Stimulated activated CD4-positive, alpha-beta T cell treated with anti-CD3 and anti-CD28 coated beads, Interleukin-2, amount 100 ng/mL, for 24 hours (primary cell): ENCODE results near the gene RAB8B.

ENCODE experiments used
- DNase-seq, 2 donors: peaks; one replicate each; pipeline ENCODE4 v3.0.0-alpha.2; 2020

The RAB8B gene

DNA sequence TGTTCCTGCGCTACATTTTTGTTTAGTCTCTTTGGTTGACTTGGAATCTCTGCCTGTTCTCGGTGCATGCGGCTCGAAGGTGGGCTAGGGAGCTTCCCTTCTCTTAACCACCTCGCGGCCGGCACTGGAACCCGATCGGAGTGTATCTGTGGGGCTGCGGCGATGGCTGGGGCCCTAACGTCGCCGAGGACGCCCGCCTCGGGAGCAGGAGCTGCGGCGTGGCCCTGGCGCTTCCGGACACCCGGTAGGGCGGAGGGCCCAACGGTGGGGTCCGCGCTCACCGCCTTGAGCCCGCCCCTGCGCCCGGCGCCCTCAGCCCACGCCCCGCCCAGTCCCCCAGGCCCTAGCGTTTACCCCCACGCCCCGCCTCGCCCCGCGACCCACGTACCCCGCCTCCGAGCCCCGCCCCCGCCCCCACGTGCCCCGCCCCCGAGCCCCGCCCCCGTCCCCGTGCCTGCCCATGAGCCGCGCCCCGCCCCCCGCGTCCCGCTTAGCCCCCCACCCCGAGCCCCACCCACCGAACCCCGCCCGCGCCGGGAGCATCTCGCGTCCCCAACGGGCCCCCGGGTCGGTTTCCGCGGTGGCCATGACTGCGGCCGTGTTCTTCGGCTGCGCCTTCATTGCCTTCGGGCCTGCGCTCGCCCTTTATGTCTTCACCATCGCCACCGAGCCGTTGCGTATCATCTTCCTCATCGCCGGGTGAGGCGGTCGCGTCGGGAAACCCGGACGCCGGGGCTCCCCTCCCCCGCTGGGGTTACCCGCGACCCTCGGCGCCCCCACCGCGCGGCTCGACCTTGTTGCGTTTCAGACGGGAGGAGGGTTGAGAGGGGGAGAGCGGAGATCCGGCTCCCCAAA, 87.9 kb downstream of the RAB8B start, which contains the start of gene APH1B:
Gene APH1B, plus strand, starts transcription at position 568 of the 855 bp plus-strand sequence. Its CDS starts 19 bp downstream, at position 587.
- peak; percentile 68 to 80 for DNase-seq

DNA sequence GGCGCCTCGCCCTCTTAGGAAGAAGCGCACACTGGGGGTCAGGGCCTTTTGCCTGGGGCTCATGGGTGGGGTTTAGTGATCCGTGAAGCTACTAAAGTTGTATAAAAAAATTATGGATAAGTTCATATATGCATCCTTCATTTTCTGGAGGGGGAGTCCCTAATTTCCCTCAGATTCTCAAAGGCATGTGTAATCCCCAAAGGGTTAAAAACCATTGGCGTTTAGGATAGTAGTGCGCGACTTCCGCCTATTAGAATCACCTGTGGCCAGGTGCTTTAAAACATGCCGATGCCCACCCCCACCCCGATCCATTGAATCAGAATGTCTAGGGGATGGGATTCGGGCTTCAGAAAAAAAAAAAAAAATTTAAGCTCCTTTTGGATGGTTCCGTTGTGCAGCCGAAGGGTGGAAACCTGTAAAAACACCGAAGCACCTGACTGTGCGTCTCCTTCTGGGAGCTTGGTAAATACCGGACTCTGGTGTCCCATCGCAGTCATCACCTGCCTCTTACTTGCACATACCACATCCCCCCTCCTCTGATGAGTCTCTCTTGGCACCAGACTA, 88.6 kb downstream of the RAB8B start:
- DNase-seq, result no peak

DNA sequence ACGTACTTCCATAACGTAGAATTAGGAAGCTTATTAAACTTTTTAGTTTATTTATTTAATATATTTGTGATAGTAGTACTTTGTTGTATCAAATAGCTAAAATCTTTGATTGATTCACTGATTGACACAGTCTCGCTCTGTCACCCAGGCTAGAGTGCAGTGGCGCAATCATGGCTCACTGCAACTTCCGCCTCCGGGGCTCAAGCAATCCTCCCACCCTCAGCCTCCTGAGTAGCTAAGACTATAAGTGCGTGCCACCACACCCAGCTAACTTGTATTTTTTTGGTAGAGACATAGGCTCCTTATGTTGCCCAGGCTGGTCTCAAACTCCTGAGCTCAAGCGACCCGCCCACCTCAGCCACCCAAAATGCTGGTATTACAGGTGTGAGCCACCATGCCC, 93.7 kb downstream of the RAB8B start:
- DNase-seq, result no peak

DNA sequence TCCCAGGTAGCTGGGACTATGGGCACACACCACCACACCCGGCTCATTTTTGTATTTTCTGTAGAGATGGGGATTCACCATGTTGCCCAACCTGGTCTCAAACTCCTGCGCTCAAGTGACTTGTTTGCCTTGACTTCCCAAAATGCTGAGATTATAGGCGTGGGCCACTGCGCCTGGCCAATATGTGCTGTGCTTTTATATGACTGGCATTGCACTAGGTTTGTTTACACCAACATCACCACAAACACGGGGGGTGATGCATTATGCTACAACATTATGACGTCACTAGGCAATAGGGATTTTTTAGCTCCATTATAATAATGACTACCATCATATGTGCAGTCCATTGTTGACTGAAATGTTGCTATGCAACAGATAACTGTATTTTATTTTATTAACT, 94.9 kb downstream of the RAB8B start:
- DNase-seq, result no peak

DNA sequence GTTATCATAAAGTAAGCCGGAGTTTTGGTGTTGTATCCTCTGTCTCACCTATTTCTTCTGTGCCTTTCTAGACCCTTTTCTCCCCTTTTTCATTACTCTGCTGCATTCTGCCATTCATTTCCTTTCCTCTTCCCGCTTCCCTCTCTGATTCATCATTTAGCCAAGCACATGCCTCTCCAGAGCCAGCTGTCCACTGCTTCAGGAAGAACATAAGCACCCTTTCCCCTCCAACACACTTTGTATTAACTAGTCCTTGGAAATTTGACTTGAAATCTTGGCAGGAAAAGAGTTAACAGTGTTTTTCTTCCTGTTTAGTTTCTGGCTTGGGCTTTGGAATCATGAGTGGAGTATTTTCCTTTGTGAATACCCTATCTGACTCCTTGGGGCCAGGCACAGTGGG, 97.7 kb downstream of the RAB8B start:
- no peak for DNase-seq

DNA sequence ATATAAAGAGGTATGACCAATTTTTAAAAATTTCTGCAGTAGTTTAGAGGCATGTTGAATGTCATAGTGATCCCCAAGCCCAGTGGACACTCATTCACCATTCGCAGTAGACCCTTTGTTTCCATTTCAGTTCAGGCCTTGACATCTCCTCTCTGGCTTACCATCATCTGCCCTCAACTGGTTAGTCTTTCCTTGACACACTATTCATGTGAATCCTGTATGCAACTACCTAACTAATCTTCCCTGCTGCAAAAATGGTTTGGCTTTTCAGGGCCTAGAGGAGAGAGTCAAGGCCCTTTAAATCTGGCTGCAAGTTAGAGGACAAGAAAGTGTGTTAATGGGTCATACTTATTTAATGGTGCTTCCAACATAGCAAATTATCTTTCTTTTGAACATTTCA, 98.9 kb downstream of the RAB8B start:
- no peak for DNase-seq

DNA sequence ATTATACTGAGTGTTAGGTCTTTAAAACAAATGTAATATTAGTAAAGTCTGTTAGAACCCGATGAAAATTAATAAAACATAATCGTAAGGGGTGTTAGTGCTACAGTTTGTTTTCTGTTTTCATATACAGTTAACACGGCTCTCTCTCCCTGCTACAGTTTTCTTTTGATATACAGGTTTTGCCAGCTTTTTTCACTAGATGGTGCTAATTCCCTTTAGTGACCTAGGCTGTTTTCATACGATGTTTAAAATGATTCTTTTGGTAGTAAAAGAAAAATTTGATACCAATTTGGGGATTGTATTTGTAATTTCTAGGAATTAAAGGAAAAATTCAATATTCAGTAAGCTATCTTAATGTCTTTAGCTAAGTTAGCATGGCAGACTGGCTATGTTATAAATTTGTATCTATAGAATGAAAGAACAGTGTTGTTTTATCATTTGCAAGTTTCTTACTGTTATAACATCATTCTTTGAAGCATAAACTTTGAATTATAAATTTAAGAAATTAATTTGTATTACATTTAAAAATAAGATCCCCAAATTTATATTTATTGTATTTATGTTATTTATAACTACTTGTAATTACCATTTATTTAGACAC, 99.5 kb downstream of the RAB8B start:
- no peak for DNase-seq

DNA sequence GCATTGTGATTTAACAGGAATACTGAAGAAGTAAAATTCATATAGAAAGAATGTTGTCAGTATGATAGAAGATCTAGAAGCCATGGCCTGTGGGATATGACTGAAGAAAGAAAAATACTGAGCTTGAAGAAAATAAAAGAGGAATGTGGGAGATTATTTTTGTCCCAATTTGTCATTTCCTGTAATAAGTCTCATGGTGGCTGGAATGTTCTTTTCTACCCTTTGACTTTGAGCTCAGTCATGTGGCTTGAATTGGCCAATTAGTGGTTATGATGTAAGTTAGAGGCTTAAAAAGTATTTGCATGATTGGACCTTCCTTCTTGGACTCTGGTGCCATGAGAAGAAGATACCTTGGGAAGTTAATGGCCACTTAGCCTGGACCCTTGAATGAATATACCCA, 102.1 kb downstream of the RAB8B start:
- DNase-seq, result no peak

DNA sequence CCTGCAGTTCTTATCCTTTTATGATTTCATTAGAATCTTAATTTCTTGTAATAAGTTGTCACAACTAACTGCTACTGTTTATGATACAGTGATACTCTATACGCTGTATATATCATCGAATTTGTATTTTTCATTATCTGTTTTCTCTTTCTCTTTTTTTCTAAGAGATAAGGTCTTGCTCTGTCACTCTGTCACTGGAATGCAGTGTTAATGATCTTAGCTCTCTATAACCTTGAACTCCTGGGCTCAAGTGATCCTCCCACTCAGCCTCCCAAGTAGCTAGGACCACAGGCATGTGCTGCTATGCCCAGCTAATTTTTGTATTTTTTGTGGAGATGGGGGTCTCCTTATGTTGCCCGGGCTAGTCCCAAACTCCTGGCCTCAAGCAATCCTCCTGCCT, 102.8 kb downstream of the RAB8B start:
- no peak for DNase-seq

DNA sequence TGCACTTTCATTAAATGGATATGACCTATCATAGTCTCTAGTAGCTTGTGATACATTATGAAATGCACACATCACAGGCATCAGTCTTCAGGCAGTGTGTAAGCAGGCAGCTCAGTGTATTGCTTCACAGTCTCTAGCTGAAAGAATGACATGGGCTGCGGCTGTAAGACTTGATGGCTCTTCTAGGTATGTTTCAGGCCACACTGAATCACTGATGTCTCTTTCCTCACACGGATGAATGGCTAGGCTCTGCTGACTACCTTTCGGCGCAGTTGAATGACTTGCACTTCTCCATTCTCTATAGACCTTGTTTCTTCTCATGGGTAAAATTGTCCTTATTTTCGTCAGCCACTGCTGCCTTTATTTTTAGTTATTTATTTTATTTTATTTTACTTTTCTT, 103.4 kb downstream of the RAB8B start:
- no peak for DNase-seq

DNA sequence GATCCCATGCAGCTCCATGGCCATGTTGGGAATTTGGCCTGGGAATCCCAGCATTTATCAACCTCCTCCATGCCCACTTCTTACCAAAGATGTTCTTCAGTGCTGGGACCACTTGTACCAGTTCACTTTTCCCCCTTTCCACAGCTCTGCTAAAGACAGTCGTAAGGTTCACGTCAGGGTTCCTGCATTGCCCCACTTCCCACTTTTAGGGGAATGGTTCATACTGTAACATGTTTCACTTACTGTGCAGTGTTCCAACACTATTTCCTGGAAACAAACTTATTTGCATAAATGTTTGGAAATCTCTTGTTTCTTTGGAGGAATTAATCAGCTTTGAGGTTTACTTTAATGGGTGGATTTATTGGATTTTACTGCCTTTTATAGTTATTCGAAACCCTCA, 105.0 kb downstream of the RAB8B start:
- no peak for DNase-seq

DNA sequence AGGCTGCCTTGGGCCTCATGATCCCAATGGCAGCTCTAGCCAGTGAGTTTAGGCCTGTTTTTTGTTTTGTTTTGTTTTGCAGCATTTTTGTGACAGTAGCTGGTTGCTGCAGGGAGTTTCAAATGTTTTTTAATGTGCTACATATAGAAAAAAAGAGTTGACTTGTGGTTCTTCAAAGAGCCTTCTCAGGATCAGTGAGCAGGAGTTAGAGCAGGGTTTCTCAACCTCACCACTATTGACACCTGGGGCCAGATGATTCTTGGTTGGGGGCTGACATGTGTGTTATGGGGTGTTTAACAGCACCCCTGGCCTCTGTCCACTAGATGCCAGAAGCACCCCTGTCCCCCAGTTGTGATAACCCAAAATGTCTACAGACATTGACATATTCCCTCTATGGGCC, 105.9 kb downstream of the RAB8B start:
- DNase-seq, result no peak

DNA sequence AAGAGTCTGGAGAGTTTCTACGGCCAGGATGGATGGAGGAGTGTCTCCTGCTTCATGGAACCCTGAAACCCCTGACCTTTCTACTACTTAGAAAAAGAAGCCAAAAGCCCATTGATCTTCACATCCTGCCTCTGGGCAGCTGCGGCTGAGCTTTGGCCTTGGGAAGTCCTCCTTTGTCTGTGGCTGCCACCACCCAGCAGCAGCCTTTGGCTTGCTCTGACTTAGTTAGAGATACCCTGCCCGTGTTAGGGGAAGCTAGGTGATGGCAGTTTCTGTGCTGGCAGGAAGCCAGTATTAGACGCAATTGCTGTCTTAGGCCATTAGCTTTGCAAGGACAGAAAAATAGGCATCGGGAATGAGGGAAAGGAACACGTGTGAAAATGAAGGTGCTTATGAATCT, 106.8 kb downstream of the RAB8B start:
- DNase-seq, result no peak

DNA sequence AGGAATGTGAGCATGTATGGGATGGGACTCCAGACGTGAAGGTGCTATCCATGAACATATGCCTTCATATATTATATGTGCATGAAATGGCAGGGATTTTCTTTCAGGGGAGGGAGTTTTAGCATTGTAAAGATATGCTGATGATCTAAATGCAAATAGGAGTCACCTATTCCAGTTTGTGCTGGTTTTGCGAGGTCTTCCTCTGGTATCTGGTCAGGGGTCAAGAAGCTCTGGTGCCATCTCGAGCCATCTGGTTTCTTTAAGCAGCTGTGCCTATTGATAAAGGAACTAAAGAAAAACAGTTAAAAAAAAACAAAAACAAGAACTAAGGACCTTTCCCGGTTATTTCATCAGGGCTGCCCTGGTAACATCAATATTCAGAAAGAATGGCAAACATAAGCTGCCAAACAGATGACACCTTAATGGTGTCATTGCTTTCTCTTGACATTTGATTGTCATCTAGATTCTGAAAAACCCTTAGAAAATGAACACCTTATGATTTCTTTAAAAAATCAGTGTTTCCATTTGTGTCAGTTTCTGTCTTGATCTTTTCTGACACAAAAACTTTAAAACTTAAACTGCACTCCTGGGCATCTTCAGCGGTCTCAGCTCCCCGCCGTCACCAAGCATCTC, 110.7 kb downstream of the RAB8B start:
- DNase-seq, result no peak

DNA sequence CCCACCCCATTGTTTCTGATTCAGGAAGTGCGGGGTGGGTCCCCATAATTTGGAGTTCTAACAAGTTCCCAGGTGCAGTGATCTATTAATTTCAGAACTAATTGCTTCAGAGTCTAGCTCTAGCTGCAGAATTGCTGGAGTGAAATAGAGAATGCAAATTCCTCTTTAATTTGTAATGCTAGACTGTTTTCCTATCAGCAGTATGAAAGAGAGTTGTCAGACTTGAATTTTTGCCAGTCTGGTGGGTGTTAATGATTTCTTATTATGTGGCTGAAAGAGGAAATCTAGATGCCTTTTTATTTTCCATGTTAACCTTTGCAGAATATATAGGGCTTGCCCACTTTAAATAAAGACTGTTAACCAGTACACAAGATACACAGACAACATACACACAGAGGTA, 111.7 kb downstream of the RAB8B start:
- no peak for DNase-seq

DNA sequence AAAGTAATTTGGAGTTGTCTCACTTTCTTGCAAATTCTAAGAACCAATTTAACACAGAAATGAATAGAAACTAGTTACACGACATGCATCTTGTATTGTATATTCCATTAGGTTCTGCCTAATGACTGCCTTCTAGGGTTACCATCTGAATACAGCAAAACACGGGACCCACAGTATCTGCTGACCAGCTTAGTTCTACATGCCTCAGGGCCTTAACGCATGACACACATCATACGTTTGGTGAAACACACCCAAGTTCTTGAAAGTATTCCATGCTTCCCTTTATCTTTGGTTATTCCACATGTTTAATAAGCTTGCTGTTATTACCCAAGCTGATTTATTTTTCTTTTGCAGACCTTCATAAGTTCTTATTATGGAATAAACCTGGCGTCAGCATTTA, 115.9 kb downstream of the RAB8B start:
- DNase-seq, result no peak

DNA sequence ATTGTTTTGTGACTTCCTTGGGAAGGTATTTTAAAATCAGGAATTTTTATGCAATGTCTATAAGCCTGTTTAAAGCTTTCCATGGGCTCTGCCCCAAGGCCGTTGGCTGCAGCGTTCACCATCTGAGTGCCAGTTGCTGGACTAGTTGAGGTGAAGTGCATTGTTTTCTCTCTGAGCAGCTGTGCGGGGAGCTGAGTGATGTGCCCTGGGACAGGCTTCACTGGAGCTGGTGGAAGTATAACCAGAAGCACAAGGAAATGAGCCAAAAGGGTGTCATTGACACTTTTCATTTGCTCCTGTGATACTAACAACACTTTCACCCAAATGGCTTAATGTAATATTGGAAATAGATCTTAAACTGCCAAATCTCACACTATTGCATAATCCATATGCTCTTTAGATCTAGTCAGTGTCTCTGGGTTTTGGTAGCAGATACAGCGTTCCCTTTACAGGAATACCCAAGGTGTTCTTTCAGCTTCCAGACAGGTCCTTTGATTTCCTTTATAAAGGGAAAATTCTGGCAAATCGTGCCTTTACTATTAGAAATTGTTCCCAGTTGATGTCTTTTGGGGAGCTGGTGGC, 117.2 kb downstream of the RAB8B start:
- no peak for DNase-seq

DNA sequence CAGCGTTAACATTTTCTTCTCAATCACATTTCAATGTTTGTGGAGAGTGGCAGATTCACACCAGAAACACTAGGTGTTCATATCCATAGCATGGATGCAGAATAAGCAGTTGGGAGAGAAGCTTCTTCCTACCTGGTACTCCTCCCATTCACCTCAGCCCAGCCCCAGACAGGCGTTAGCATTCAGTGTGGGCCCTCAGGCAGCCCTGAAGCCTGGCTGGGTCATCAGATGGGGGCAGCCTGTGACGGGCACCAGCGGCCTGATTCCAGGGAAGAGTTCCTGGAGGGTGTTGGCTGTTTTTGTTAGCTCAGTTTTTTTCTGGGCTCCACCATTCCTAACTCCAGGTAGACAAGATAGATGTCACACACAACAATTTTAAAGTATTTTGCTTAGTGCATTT, 119.1 kb downstream of the RAB8B start:
- DNase-seq, result no peak

DNA sequence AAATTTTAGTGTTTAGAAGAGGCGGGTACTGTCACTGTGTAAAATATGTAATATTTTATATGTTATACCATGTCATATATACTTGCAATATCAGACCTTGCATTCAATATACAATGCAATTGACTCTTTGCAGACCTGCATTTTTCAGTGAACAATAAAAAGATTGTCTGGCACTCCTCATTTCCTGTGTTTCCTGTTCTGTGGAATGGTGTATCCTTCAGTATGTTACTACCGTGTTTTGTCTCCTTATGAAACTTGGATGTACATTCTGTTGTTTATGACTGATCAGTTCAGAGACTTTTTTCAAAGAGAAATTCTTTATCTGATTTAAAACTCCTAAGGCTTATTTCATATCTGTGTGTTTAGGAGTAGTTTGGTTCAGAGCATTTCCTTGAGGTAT, 119.5 kb downstream of the RAB8B start:
- DNase-seq, result no peak

DNA sequence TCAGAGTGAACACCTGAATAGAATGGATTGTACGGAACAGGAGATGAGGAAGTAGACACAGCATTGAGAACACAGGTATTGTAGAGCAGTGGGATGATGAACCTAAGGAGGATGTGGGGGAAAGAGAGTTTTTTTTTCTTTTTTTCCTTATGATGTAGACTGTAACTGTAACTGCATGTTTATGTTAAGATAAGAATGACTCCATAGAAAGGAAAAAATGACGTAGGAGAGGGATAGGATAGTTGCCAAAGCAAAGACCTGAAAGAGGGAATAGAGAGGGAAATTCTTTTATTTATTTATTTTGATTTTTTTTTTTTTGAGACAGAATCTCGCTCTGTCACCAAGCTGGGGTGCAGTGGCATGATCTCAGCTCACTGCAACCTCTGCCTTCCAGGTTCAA, 121.2 kb downstream of the RAB8B start:
- no peak for DNase-seq

DNA sequence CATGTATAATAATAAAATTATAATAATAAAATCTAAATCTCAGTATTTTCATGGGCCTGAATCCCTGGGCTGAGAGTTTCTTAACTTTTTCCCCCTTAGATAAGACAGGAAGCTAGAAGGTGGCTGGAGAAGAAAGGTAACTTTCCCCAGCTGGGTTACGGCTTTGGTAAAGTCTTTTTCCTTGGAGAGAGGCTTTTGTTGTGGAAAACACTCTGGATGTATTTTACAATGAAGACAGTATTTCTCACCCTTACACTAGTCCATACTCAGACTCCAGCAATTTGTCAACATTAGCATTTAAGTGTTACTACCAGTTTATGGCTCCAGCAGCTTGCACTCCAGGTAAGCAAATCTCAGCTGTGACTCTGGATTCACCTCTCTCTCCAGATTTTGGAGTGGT, 122.9 kb downstream of the RAB8B start:
- no peak for DNase-seq

DNA sequence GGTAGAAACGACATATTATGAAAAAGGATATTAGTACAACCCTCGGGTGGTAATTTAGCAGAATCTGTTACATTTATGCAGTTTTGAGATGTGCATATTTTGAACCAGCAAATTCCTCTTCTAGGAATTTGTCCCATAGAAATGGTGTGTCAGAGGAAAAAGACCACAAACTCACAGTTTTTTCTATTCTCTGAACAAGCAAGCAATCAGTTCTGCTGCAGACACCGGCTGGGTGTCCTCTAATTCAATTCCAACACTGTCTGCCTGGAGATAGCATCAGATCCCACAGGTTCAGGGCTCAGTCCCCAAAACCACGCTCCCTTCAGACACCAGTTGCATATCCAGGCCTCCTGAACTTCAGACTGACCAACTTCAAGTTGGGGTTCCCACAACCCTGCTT, 124.4 kb downstream of the RAB8B start:
- DNase-seq, result no peak

DNA sequence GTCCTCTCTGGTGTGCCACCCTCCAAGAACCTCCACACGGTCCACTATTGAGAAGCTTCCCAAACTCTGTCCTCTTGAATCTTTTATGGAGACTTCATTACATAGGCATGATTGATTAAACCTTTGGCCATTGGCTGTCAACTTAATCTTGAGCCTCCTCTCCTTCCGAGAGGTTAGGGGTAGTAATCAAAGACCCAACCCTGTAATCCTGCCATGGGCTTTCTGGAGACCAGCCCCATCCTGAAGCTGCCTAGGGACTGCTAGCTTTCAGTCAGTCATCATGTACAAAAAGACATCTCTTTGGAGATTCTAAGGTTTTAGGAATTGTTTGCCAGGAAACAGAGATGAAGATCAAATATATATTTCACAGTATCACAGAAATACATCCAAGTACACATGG, 125.0 kb downstream of the RAB8B start:
- no peak for DNase-seq
